Stimulated activated CD4-positive, alpha-beta T cell treated with anti-CD3 and anti-CD28 coated beads, TNF-alpha, amount 100 ng/mL, for 24 hours (primary cell): ENCODE results near the gene CAMK4.

Experiments used
- DNase-seq, 3 experiments: peaks; one replicate each; pipeline ENCODE4 v3.0.0-alpha.2; 2020; ENCODE audit warnings: low read depth in 3 of 3

The CAMK4 gene

DNA sequence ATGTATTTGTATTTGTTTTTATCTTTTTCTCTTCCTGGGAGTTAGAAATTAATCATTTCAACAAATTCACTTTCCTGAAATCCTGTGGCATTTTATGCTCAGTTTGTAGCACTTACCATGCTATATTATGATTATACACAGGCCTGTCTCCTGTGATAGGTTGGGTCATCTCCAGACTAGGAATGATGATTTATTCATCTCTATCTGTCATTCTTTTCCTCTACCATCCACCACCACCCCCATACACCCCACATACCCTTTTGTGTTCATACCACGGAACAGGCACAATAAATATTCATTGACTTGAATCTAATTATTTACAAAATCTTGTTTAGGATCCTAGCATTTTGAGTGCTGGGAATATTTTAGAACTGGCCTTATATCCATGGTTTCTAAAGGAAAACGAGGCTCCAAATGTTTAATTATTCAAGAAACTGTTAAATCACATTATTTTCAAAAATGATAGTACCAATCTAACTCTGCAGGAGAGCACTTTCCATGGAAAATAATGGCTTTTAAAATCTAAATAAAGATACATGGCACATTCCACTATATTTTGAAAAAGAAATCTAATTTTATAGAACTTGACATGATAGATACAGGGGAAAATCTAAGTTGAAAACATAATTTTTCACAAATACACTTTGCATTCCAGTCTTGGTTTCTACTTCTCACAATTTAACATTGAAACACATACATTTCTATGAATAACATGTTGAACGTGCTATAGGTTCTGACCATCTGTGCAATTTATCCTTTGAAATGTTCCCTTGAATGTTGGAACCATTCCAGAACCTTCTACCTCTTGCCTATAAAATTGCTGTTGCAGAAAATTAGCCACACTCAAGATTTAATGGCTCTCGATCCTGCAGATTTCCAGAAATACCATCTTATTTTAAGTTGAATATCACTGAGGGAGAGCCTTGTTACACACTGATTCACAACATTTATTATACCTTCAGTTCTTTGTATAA, 198.8 kb downstream of the CAMK4 start:
- no peak for DNase-seq

DNA sequence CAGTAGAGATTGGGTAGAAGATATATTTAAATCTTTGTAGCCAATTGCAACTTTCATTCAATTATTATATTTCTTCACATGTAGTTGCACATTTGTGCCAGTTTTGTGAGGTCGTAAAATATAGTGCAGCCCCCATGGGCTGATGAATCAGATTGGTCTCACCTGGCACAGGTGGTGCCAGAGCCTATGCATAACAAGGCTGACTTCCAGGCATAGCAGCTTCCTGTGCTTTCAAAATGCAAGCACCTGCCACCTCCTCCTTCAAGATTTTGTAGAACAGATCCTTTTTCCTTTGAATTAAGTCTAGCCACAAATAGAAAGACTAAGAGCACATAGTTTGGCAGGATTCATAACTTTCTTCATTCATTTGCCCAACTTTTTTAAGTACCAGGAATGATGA, 201.0 kb downstream of the CAMK4 start:
- DNase-seq, result no peak

DNA sequence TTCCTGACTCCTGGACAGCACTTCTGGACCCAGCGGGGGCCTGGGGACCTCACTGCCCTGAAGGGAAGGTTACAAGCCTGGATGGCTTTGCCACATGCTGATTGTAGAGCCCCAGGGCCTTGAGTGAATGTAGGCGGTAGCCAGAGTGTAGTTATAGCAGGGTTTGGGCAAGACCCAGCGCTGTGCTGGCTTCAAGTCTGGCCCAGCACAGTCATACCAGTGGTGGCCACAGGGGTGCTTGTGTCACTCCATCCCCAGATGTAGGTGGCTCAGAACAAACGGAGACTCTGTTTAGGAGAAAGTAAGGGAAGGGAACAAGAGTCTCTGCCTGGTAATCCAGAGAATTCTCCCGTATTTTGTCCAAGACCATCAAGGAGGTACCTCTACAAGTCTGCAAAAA, 203.6 kb downstream of the CAMK4 start:
- no peak for DNase-seq

DNA sequence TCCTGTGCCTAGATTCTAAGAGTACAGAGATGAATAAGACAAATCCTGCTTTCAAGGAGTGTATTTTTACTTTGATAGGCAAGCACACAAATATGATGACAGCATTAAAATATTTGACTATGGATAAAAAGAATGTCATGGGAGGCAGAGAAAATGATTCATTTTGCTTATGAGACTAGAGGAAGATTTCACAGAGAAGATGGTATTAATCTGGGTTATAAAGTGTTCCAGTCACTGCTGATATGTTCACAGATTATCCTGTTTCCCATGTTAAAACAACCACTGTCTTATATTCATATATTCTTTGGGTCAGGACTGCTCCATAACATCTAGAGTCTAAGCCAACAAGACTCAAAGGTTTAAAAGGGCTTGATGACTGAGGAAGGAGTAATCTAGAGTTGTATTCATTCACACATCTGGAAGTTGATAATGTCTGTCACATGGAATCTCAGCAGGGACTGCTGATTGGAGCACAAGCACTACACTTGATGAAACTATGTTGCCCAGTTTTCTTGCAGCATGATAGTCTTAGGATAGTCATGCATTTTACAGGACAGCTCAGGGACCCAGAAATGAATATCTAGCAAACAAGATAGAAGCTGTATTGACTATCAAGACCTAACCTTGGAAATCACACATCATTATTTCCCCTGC, 208.8 kb downstream of the CAMK4 start:
- DNase-seq, result no peak

DNA sequence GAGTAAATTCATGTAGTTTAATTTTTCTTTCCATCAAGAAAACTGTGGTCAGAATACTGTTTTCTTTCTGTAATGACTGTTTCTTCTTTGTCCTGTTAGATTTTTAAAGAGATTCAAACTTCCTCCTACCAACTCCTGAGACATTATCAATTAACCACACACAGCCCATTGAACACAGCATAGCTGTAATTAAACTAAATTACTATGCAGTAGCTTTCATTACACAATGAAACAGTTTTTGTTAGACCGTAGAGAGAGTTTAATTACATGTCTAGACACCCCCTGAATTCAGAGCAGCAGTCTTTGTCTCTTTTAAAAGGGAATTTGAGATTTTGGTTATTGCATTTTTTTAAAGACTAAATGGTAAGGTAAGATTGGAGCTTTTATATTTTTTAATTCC, 210.6 kb downstream of the CAMK4 start:
- no peak for DNase-seq

DNA sequence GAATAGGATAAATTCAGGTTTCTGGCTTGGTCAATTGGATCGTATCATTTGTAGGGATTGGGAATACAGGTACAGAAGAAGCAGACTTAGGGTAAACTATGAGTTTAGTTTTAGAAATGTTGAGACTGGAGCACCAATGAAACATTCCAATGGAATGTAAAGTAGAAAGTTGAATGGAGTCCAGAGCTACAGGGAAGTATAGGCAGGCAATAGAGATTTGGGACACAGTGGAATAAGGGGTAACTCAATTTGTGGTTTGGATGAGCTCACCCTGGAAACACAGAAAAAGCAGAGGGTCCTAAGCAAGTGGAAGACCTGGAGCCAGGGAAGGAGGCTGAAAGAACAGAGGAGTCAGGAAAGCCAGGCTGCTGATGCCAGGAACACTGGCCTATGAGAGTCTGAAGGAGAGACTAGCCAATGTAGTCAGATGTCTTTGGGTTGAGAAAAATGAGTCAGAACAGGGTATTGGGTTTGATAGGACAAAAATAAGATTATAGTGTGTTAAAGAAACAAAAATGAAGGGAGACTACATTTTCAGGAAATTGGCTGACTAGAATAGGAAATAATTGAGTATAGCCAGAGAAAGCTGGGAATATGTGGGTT, 215.4 kb downstream of the CAMK4 start:
- DNase-seq, result no peak

DNA sequence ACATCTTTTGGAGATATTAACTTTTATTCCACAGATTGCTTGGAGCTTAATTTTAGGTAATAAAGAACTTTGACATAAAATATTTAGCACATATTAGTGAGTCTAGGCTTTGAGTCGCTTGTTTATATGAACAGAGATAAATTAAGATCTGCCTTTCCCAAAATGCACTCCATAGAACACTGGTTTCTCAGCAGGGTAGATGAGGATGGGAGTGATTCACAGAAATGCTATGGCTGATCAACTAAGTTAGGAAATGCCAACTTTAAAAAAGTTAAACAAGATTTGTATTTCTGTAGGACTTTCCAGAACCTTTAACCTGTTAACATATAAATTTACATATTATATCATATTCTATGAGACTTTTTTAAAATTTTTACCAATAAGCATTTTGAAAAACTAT, 222.9 kb downstream of the CAMK4 start:
- no peak for DNase-seq

DNA sequence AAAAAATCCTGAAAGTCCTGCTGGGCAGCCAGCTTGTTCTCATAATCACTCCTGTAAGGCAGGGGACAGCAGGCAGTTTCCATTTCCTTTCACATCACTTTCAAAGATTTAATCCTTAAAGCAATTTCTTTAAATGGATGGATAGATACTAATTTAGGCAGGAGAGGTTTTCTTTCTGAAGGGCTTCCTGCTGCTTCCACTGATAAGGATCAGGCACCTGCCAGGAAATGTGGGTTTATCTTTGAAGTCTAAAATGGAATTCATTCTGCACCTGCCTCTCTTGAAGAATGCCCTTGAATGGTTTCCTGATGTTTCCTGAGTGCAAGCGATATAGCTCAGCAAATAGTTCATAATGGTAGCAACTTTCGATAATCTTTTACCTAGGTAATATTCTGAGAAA, 223.6 kb downstream of the CAMK4 start:
- no peak for DNase-seq

DNA sequence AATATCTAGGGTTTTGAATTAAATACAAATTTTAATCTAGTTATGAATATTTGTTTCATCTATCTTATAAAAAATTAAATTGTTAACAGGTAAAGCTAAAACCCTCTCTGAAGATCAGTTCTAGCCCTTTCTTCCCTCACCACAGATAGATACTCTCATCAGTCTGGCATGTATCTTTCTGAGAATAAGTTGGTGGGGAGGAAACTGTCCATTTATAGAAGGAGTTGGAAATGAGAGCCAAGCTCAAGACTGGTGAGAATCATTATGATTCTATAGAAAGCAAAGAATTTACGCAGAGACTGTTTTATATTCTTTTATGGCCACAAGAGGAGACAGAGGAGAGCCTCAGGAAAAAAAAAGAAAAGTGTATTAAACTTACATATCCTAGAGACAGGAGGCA, 229.1 kb downstream of the CAMK4 start:
- no peak for DNase-seq

DNA sequence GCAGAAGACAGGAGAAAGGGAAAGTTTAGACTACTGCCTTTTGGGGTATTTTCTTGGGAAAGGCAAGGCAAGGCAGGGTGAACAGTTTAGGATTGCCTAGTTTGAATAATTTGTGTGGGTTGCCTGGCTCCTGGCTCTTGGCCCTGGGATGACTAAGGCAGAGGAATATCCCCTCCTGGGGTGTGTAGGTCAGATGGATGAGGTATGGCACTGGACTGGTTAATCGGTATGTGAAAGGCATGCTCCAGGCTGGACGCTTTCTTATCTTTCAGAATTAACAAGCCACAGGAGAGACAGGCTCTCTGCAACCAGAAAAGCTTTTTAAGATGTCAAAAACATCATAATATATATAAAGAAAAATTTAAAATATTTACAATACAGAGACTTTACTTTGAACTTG, 229.6 kb downstream of the CAMK4 start:
- DNase-seq, result no peak

DNA sequence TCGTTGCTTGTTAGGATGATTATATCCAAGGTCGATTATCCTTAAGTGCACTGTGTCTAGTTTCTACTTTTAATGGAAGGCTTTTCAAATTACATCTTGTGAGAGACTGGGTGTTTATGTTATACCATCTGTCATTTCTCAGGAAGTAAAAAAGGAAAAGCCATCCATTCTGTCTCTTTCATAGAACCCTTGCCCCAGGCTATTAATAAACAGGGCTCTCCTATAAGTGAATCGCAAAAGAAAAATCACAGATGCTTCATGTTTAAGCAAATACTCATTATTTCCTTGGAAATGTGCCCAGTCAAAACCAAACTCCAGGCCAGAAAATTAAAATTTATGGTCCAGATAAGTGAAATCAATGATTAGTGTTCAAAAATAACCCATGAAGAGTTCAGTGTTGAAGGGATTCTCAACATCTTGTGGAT, 230.0 kb downstream of the CAMK4 start:
- DNase-seq, result no peak

DNA sequence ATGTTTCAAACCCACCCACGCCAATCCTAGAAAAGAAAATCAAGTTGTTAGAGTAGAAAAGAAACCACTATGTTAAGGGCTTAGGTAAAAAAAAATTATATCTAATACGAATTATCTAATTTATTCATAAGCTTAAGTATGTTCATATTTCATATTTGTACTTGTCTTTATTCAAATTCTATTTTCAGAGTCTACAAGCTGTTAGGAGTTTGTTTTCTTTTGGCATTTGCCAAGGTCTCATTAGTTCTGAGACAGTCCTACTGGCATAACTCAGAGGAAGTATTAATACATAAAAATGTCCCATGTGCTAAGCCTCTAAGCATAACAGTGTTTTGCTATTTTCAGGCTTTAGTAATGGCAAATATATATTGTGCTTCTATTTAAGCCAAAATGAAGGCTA, 230.6 kb downstream of the CAMK4 start:
- no peak for DNase-seq

DNA sequence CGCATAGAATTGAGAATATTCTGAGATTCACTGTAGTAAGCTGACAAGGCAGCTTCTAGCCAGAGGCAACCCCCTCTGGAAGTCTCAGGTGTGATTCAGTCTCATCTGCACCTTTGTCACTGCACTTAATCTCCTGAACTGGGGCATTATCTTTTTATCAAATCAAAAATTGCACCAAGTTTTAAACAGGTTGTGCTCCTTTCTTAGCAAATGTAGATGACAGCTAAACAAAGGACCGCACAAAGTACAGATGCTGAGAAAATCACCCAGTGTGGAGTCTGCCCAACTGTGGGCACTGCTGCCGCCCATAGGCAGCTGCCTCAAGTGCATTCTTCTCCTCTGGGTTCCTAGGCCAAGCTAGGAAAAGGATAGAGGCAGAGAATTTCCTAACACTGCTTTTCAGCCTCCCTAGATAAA, 237.1 kb downstream of the CAMK4 start:
- no peak for DNase-seq

DNA sequence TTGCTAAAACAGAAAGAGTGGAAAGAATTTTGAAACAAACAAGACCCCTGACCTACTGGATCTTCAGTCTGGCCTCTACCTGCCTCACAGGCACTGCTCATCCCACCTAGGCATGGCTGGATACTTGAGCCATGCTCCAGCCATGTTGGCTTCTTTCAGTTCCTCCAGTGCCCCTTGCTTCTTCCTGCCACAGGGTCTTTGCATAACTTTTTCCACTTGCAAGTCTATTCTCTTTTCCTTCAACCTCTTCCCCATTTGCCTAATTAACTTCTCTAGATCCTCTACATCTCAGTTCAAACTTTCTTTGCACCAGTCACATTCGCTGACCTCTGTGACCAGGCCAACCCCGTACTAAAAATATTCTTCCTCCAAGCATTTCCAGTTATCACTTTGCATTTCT, 237.8 kb downstream of the CAMK4 start:
- no peak for DNase-seq

DNA sequence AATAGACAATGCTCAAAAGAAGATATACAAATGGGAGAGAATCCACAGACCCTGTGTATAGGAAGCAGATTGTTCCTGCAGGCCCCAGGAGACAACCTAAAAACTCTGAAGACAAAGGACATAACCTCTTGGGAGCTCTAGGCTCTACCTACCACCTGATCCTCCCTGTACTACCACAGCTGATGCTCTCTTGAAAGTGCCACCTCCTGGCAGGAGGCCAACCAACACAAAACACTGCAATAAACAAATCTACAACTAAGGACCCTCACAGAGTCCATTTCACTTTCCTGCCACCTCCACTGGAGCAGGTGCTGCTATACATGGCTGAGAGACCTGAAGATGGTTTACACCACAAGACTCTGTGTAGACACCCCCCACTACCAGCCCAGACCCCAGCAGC, 239.1 kb downstream of the CAMK4 start:
- DNase-seq, result no peak

DNA sequence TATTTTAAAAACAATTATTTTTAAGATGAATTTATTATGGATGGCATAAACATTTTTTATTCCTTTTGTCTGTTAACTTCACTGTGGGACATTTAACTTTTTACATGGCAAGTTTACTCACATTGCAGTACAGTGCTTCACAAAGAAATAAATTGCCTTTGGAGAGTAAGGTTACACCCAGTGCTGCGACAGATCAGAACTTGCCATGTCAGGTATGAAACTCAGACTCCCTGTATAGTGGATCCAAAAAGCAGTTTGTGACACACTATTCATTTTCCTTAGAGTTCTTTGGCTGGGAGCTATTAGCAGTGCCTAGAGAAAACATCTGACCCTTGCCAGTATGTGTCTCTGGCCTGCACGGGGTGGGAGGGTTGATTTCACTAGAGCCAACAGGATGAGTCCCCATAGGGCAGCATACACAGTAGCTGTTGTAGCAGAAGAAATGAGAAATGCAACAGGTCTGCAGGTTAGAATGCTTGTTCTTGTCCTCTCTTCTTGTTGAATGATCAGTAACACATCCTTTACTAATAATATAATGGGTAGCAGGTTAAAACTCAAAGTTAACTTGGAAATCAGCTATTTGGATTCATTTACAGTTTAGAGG, 245.2 kb downstream of the CAMK4 start:
- DNase-seq, result no peak

DNA sequence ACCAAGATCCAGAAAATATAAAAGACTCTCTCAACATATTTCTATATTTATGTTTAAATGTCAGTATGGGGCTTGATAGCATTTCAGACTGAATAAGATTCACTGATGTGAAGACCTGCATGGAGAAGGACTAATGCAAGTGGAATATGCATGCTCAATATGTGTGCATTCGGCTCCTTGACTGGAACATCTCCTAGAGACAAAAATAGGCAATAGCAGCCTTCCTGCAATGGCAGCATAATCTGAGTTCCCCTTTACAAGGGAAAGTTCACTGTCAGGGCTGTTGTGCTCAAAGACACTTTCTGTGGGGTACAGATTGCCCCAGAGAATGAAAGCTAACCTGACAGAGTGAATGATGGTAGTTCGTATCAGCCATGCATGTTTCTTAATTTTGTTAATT, 245.7 kb downstream of the CAMK4 start:
- no peak for DNase-seq

DNA sequence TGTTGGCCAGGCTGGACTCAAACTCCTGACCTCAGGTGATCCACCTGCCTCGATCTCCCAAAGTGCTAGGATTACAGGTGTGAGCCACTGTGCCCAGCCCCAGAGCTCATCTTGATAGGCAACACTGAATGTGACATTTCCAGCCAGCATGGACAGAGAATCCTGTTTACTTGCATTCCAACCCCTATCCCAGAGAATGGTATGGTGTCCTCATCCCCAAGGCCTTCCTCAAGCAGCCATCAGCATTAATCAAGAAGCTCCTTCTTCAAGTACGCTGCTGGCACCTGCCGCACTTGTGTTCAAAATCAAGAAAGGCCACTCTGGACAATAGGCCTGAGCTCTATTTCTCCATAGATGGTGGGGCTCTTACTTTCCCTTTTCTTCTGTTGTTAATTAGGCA, 247.9 kb downstream of the CAMK4 start:
- DNase-seq, result no peak

DNA sequence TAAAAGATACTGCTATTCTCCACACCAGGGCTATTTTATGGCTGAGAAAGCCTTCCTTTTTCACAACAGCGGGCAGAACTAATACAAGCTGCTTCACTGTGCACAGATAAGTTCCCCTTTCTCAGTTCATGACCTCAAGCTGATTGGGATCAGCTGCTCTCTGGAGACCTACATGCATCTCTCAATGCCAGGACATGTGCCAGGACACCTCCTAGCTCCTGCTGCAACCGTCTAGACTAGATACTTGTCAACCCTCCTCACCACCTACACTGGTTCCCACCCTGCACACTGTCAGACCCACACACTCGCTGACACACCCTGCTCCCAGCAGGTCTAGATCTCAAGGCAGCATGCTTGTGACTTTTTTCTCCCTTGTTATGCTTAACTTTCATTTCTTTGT, 248.4 kb downstream of the CAMK4 start:
- no peak for DNase-seq

DNA sequence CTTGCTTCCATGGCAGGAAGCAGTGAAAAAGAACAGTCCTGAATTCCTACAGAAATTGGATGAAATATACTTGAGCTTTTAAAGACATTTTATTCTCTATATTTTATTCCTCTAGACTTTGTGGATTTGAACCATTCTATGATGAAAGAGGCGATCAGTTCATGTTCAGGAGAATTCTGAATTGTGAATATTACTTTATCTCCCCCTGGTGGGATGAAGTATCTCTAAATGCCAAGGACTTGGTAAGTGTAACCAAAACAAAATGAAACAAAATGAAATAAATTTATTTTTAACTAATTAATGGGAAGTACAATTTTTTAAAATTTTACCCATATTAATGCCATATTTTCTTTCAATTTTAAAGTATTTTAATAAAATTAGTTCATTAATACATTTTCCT, 254.1 kb downstream of the CAMK4 start:
- DNase-seq, result no peak

DNA sequence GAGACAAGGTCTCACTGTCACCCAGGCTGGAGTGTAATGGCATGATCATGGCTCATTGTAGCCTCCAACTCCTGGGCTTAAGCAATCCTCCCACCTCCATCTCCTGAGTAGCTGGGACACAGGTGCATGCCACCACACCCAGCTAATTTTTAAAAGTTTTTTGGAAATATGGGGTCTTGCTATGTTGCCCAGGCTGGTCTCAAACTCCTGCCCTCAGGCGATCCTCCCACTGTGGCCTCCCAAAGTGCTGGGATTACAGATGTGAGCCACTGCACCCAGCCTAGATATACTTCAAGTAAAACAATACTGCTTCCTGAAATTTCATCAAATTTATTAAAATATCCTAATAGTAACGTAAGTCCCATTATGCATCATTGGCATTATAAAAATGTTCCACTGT, 254.7 kb downstream of the CAMK4 start:
- no peak for DNase-seq

DNA sequence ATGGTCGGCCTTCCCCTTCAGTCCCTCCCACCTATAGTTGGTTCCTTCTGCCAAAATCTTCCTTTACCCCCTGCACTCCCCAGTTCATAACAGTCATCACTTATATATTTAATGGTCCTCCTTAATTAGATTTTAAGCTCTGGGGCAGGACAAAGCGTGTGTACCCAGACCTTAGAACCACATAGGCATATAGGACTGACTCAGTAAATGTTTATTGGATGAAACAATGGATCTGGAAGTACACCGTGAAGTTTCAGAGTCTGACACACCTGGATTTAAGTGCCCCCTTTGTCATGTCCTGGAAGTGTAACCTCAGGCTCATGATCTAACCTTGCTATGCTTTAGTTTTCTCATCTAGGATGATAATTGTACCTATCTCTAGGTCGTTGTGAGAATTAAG, 256.2 kb downstream of the CAMK4 start:
- no peak for DNase-seq
